ENCODE data around the gene JPH4. TPM values are rescaled to one million over a fixed set of nuclear protein-coding genes. Genes with fewer than 3 reads are reported as not detected.

Gene JPH4
- total RNA-seq, 2 experiments from 2014 or later = not detected

- peaks cover 14% of the 10 kb centered on the region for H3K4me1 ChIP-seq (ENCODE audit: insufficient read depth, low read length, poor library complexity, severe bottlenecking)
- H3K4me3 ChIP-seq (ENCODE audit: low read depth, low read length, poor library complexity, severe bottlenecking) = no peak overlapping the region
- no peak overlapping the region for H3K27ac ChIP-seq (ENCODE audit: low read depth, low read length, poor library complexity, severe bottlenecking)
- TF ChIP-seq CTCF (conservative IDR thresholded peaks at IDR 0.05; ENCODE audit: low read length) (no peak), EZH2phosphoT487 (IDR thresholded peaks at IDR 0.05; ENCODE audit: borderline replicate concordance, low read depth, low read length) (no peak)
- intact Hi-C loops (cut with micrococcal nuclease; ENCODE audit: unreplicated experiment) = no loop called here
- no peaks in the 10 kb centered on the region for H4K20me1 ChIP-seq (ENCODE audit: insufficient read depth, low read length)
- BruUV-seq (replicated peaks) = no TSS peak
- H3K4me2 ChIP-seq (ENCODE audit: low read length) = no peak overlapping the region
- H2AFZ ChIP-seq (ENCODE audit: low read length) = no peak overlapping the region
- no peaks in the 10 kb centered on the region for H3K79me2 ChIP-seq (ENCODE audit: insufficient read depth, low read depth, low read length)
- POLR2A ChIA-PET = interaction anchor here (1.7 kb wide), 1 partner anchor 16 kb away, joined by 4 read pairs; no protein-coding TSS in a partner anchor
- H3K36me3 ChIP-seq (ENCODE audit: insufficient read depth, low read length) = no peaks in the 10 kb centered on the region
- no peaks in the 10 kb centered on the region for H3K9me2 ChIP-seq (ENCODE audit: insufficient read depth, low read length)
- no peaks in the 10 kb centered on the region for H3K9me3 ChIP-seq (ENCODE audit: low read length)
- DNase-seq (ENCODE audit: low spot score) = no peak
- CTCF ChIA-PET (ENCODE audit: unreplicated experiment) = no interaction called here
Measured at GRCh38 chr14:23573384-23574015, 5.1 kb downstream of the JPH4 start.

DNA sequence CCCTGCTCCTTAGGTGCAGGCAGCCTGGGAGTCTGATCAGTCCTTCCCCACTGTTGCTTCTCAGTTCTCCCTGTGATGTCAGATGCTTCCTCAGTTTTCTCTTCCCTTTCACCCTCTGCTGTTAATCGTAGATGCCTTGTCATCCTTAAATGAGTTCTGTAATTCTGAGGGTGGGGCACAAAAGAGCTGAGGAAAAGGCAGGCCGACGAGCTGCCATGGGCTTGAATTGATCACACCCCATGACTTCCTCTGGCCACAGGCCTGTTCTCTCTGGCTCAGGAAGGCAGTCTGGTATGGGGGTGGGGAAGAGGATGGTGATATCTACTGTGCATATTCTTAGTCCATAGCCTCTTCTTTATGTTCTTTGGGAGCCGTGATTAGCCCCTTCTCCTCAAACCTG, 5.8 kb downstream of the JPH4 start:
- TF ChIP-seq CTCF (conservative IDR thresholded peaks at IDR 0.05; ENCODE audit: low read length) (no peak), EZH2phosphoT487 (IDR thresholded peaks at IDR 0.05; ENCODE audit: borderline replicate concordance, low read depth, low read length) (no peak)
- intact Hi-C loops (cut with micrococcal nuclease; ENCODE audit: unreplicated experiment) = no loop called here
- H3K4me3 ChIP-seq (ENCODE audit: low read depth, low read length, poor library complexity, severe bottlenecking) = no peak overlapping the region
- no peaks in the 10 kb centered on the region for H4K20me1 ChIP-seq (ENCODE audit: insufficient read depth, low read length)
- H2AFZ ChIP-seq (ENCODE audit: low read length) = no peak overlapping the region
- POLR2A ChIA-PET = interaction anchor here (0.5 to 1.7 kb wide), 3 partner anchors 15 to 473 kb away, joined by 3 to 4 read pairs (median 4); no protein-coding TSS in a partner anchor
- no peaks in the 10 kb centered on the region for H3K36me3 ChIP-seq (ENCODE audit: insufficient read depth, low read length)
- H3K79me2 ChIP-seq (ENCODE audit: insufficient read depth, low read depth, low read length) = no peaks in the 10 kb centered on the region
- no peaks in the 10 kb centered on the region for H3K9me2 ChIP-seq (ENCODE audit: insufficient read depth, low read length)
- H3K4me1 ChIP-seq (ENCODE audit: insufficient read depth, low read length, poor library complexity, severe bottlenecking) = peaks cover 21% of the 10 kb centered on the region
- no TSS peak for BruUV-seq (replicated peaks)
- no peak for DNase-seq (ENCODE audit: low spot score)
- no peaks in the 10 kb centered on the region for H3K9me3 ChIP-seq (ENCODE audit: low read length)
- no peak overlapping the region for H3K4me2 ChIP-seq (ENCODE audit: low read length)
- H3K27ac ChIP-seq (ENCODE audit: low read depth, low read length, poor library complexity, severe bottlenecking) = no peak overlapping the region
- CTCF ChIA-PET (ENCODE audit: unreplicated experiment) = no interaction called here

DNA sequence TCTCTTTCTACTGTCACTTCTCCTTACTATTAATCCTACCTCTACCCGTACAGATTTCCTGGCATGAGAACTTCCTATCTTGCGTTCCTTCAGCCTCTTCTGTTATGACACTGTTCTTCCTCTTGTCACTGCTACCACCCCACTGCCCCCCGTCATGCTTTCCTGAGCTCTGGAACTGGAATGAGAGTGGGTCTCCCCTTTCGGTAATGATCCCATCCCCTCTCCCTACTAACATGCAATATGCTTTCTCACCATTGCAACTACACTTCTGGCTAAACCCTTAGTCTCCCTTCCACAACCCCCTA, 6.1 kb downstream of the JPH4 start:
- Histone ChIP-seq H3K9me3 (ENCODE audit: low read length) (no peaks in the 10 kb centered on the region), H3K9me2 (ENCODE audit: insufficient read depth, low read length) (no peaks in the 10 kb centered on the region), H3K36me3 (ENCODE audit: insufficient read depth, low read length) (no peaks in the 10 kb centered on the region), H2AFZ (ENCODE audit: low read length) (no peak overlapping the region), H3K4me1 (ENCODE audit: insufficient read depth, low read length, poor library complexity, severe bottlenecking) (peaks cover 21% of the 10 kb centered on the region), H3K4me3 (ENCODE audit: low read depth, low read length, poor library complexity, severe bottlenecking) (no peak overlapping the region), H4K20me1 (ENCODE audit: insufficient read depth, low read length) (no peaks in the 10 kb centered on the region), H3K4me2 (ENCODE audit: low read length) (no peak overlapping the region), H3K27ac (ENCODE audit: low read depth, low read length, poor library complexity, severe bottlenecking) (no peak overlapping the region), H3K79me2 (ENCODE audit: insufficient read depth, low read depth, low read length) (no peaks in the 10 kb centered on the region)
- no peak for DNase-seq (ENCODE audit: low spot score)
- ChIA-PET CTCF (ENCODE audit: unreplicated experiment) (no interaction called here), POLR2A (interaction anchor here (0.5 to 1.7 kb wide), 3 partner anchors 15 to 473 kb away, joined by 3 to 4 read pairs (median 4); no protein-coding TSS in a partner anchor)
- intact Hi-C loops (cut with micrococcal nuclease; ENCODE audit: unreplicated experiment) = no loop called here
- no peak for TF ChIP-seq CTCF (conservative IDR thresholded peaks at IDR 0.05; ENCODE audit: low read length)
- TF ChIP-seq EZH2phosphoT487 (IDR thresholded peaks at IDR 0.05; ENCODE audit: borderline replicate concordance, low read depth, low read length) = no peak
- BruUV-seq (replicated peaks) = no TSS peak

All from OCI-LY7 (cell line).